Measurements from ENCODE around the gene TBC1D22A. TPM values are rescaled to one million over a fixed set of nuclear protein-coding genes. Genes with fewer than 3 reads are reported as not detected.
A peak's percentile ranks its signal among the peaks of the same experiment; 100 is the strongest.

Gene TBC1D22A
- total RNA-seq, 4 donors from 2014 or later = 42.6 to 70.4 (median 55.1) TPM

GRCh38 chr22:46830841-46831240 lies 68.4 kb downstream of the TBC1D22A start:
- H3K27me3 ChIP-seq = no peaks in the 10 kb centered on the region
- peaks cover 0 to 30% (median 0%) of the 10 kb centered on the region in 4 donors for H3K4me1 ChIP-seq
- DNase-seq = no peak
- no peak overlapping the region for H3K27ac ChIP-seq
- no peak for TF ChIP-seq POLR2A (IDR thresholded peaks at IDR 0.05)
- no peak for TF ChIP-seq CTCF (IDR thresholded peaks at IDR 0.05)
- H3K4me3 ChIP-seq = no peak overlapping the region
- H3K36me3 ChIP-seq = peaks cover 0 to 4% (median 0%) of the 10 kb centered on the region in 3 donors
- no peaks in the 10 kb centered on the region for H3K9me3 ChIP-seq

- H3K4me3 ChIP-seq = no peak overlapping the region
- H3K27me3 ChIP-seq = no peaks in the 10 kb centered on the region
- no peaks in the 10 kb centered on the region for H3K36me3 ChIP-seq
- no peaks in the 10 kb centered on the region for H3K9me3 ChIP-seq
- no peak overlapping the region for H3K27ac ChIP-seq
- TF ChIP-seq POLR2A (IDR thresholded peaks at IDR 0.05) (no peak), CTCF (IDR thresholded peaks at IDR 0.05) (peak in 2 of 6 experiments; percentile 18 to 24)
- H3K4me1 ChIP-seq = peaks cover 0 to 29% (median 0%) of the 10 kb centered on the region in 4 donors
- no peak for DNase-seq
Measured at GRCh38 chr22:46833228-46833627, 70.8 kb downstream of the TBC1D22A start.

GRCh38 chr22:46834021-46834737 lies 71.7 kb downstream of the TBC1D22A start:
- H3K4me3 ChIP-seq = no peak overlapping the region
- TF ChIP-seq POLR2A (IDR thresholded peaks at IDR 0.05) = no peak
- no peak for TF ChIP-seq CTCF (IDR thresholded peaks at IDR 0.05)
- DNase-seq = no peak

GRCh38 chr22:46835288-46835687 lies 72.8 kb downstream of the TBC1D22A start:
- TF ChIP-seq CTCF (IDR thresholded peaks at IDR 0.05) (no peak), POLR2A (IDR thresholded peaks at IDR 0.05) (no peak)

More at GRCh38 chr22:46834021-46834737, 71.7 kb downstream of the TBC1D22A start:
- no peaks in the 10 kb centered on the region for H3K9me3 ChIP-seq
- H3K36me3 ChIP-seq = no peaks in the 10 kb centered on the region
- H3K27me3 ChIP-seq = no peaks in the 10 kb centered on the region
- peaks cover 0 to 19% (median 0%) of the 10 kb centered on the region in 4 donors for H3K4me1 ChIP-seq
- H3K27ac ChIP-seq = no peak overlapping the region

GRCh38 chr22:46835693-46836092 lies 73.2 kb downstream of the TBC1D22A start:
- Histone ChIP-seq H3K4me3 (no peak overlapping the region), H3K4me1 (peaks cover 0 to 4% (median 0%) of the 10 kb centered on the region in 4 donors), H3K36me3 (no peaks in the 10 kb centered on the region), H3K9me3 (no peaks in the 10 kb centered on the region), H3K27ac (no peak overlapping the region), H3K27me3 (no peaks in the 10 kb centered on the region)
- DNase-seq = no peak
- TF ChIP-seq CTCF (IDR thresholded peaks at IDR 0.05) (no peak), POLR2A (IDR thresholded peaks at IDR 0.05) (no peak)

More at GRCh38 chr22:46835288-46835687, 72.8 kb downstream of the TBC1D22A start:
- H3K36me3 ChIP-seq = no peaks in the 10 kb centered on the region
- no peak for DNase-seq
- no peaks in the 10 kb centered on the region for H3K9me3 ChIP-seq
- peaks cover 0 to 8% (median 0%) of the 10 kb centered on the region in 4 donors for H3K4me1 ChIP-seq
- no peak overlapping the region for H3K4me3 ChIP-seq
- no peak overlapping the region for H3K27ac ChIP-seq
- no peaks in the 10 kb centered on the region for H3K27me3 ChIP-seq

All from Peyer's patch (tissue), 4 donors.